Osteocyte (in vitro differentiated cells): ENCODE results near the gene SUN1. TPM values are rescaled to one million over a fixed set of nuclear protein-coding genes. Genes with fewer than 3 reads are reported as not detected.

Experiments
- DNase-seq: peaks from one replicate; pipeline ENCODE4 v3.0.0; 2021; ENCODE audit warnings: mixed read lengths; ENCODE audit not compliant: unreplicated experiment; ENCODE audit errors: extremely low spot score
- H3K27ac Mint-ChIP-seq: one replicate; pipeline ENCODE4 v1.8.0; 2021; ENCODE audit warnings: mild to moderate bottlenecking, mixed read lengths; ENCODE audit not compliant: unreplicated experiment
- H3K27me3 Mint-ChIP-seq: one replicate; pipeline ENCODE4 v1.8.0; 2021; ENCODE audit warnings: mixed read lengths; ENCODE audit not compliant: unreplicated experiment
- H3K36me3 Mint-ChIP-seq: one replicate; pipeline ENCODE4 v1.8.0; 2021; ENCODE audit warnings: mixed read lengths; ENCODE audit not compliant: unreplicated experiment
- H3K4me1 Mint-ChIP-seq: one replicate; pipeline ENCODE4 v1.8.0; 2021; ENCODE audit warnings: mixed read lengths; ENCODE audit not compliant: unreplicated experiment
- H3K4me3 Mint-ChIP-seq: one replicate; pipeline ENCODE4 v1.8.0; 2021; ENCODE audit warnings: mild to moderate bottlenecking, moderate library complexity, mixed read lengths; ENCODE audit not compliant: unreplicated experiment
- H3K9me3 Mint-ChIP-seq: one replicate; pipeline ENCODE4 v1.8.0; 2021; ENCODE audit warnings: mixed read lengths; ENCODE audit not compliant: unreplicated experiment
- total RNA-seq: library from RNA; stranded (reverse); gene quantifications from 2 replicates; pipeline ENCODE4 v1.2.1, GENCODE V29; 2021
- TF ChIP-seq, protein P1 (sequence below): fragments of 200-600 bp; sonication (generic); IDR thresholded peaks from 2 replicates; pipeline ENCODE4 v1.5.0; 2021; ENCODE audit warnings: antibody characterized with exemption, mild to moderate bottlenecking, moderate library complexity

SUN1 gene
- total RNA-seq, 1 donor from 2014 or later, result 212 TPM

GRCh38 chr7:883055-884021 is 51.1 kb downstream of the SUN1 start:
- no peak for DNase-seq
- peaks cover 7% of the 10 kb centered on the region for H3K36me3 Mint-ChIP-seq
- peaks cover 19% of the 10 kb centered on the region for H3K4me1 Mint-ChIP-seq
- H3K27me3 Mint-ChIP-seq, result no peaks in the 10 kb centered on the region
- TF ChIP-seq, protein P1, sequence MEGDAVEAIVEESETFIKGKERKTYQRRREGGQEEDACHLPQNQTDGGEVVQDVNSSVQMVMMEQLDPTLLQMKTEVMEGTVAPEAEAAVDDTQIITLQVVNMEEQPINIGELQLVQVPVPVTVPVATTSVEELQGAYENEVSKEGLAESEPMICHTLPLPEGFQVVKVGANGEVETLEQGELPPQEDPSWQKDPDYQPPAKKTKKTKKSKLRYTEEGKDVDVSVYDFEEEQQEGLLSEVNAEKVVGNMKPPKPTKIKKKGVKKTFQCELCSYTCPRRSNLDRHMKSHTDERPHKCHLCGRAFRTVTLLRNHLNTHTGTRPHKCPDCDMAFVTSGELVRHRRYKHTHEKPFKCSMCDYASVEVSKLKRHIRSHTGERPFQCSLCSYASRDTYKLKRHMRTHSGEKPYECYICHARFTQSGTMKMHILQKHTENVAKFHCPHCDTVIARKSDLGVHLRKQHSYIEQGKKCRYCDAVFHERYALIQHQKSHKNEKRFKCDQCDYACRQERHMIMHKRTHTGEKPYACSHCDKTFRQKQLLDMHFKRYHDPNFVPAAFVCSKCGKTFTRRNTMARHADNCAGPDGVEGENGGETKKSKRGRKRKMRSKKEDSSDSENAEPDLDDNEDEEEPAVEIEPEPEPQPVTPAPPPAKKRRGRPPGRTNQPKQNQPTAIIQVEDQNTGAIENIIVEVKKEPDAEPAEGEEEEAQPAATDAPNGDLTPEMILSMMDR, result no peak
- no peak overlapping the region for H3K4me3 Mint-ChIP-seq
- H3K27ac Mint-ChIP-seq, result no peak overlapping the region
- H3K9me3 Mint-ChIP-seq, result no peaks in the 10 kb centered on the region

GRCh38 chr7:884191-885003 is 52.1 kb downstream of the SUN1 start:
- Mint-ChIP-seq H3K4me3 (no peak overlapping the region), H3K27ac (no peak overlapping the region), H3K27me3 (no peaks in the 10 kb centered on the region), H3K9me3 (no peaks in the 10 kb centered on the region), H3K36me3 (peaks cover 8% of the 10 kb centered on the region), H3K4me1 (peaks cover 12% of the 10 kb centered on the region)
- TF ChIP-seq, protein P1, result no peak
- DNase-seq, result no peak

GRCh38 chr7:885261-885892 is 53.1 kb downstream of the SUN1 start:
- Mint-ChIP-seq H3K9me3 (no peaks in the 10 kb centered on the region), H3K36me3 (peaks cover 8% of the 10 kb centered on the region), H3K27me3 (no peaks in the 10 kb centered on the region), H3K4me3 (no peak overlapping the region), H3K27ac (no peak overlapping the region), H3K4me1 (peaks cover 11% of the 10 kb centered on the region)
- TF ChIP-seq, protein P1, result no peak
- no peak for DNase-seq

- Mint-ChIP-seq H3K4me1 (peaks cover 11% of the 10 kb centered on the region), H3K27me3 (no peaks in the 10 kb centered on the region), H3K27ac (no peak overlapping the region), H3K36me3 (peaks cover 10% of the 10 kb centered on the region), H3K4me3 (no peak overlapping the region), H3K9me3 (no peaks in the 10 kb centered on the region)
- TF ChIP-seq, protein P1, result no peak
- no peak for DNase-seq
These were observed 53.8 kb downstream of the SUN1 start for GRCh38 chr7:885893-886625.
